Anterior cingulate cortex (tissue), 58 donors: ENCODE data around the gene CAPN13.

Source experiments
- DNase-seq, 58 donors: peaks; one replicate each; lab custom pipeline; 2025; lab: John Stamatoyannopoulos, UW

CAPN13 gene, protein sequence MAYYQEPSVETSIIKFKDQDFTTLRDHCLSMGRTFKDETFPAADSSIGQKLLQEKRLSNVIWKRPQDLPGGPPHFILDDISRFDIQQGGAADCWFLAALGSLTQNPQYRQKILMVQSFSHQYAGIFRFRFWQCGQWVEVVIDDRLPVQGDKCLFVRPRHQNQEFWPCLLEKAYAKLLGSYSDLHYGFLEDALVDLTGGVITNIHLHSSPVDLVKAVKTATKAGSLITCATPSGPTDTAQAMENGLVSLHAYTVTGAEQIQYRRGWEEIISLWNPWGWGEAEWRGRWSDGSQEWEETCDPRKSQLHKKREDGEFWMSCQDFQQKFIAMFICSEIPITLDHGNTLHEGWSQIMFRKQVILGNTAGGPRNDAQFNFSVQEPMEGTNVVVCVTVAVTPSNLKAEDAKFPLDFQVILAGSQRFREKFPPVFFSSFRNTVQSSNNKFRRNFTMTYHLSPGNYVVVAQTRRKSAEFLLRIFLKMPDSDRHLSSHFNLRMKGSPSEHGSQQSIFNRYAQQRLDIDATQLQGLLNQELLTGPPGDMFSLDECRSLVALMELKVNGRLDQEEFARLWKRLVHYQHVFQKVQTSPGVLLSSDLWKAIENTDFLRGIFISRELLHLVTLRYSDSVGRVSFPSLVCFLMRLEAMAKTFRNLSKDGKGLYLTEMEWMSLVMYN

DNA sequence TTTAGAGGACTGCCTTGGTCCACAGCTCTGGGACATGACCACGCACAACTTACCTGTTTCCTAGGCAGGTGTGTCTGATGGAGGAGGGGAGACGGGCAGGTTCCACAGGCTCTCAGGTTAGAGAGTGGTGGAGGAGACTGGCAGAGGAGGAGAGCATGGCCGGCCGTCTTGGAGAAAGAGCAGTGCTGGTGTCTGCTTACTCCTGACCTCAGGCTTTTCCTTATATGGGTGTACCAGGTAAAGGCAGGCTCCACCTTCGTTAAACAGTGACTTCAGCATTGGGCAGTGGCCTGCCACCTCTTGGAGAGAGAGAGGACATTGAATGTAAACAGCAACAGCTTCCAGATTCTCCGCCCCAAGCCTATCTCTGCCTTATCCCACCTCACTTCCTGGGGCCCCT lies at the start of gene CAPN13:
TSS of gene CAPN13 (minus strand) at position 198 of the 400 bp plus-strand sequence. CDS start 20,121 bp downstream, outside the sequence.
- DNase-seq = no peak

DNA sequence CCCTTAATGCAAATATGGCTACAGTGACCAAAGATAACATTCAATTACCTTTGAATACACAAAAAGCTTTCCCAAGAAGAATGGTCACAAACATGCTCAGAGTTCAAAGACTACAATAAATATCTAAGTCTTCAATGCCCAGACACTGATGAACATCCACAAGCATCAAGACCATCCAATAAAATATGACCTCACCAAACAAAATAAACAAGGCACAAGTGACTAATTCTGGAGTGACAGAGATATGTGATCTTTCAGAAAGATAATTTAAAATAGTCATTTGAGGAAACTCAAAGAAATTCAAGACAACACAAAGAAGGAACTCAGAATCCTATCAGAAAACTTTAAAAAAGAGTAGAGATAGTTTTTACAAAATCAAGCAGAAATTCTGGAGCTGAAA lies 40.6 kb upstream of the CAPN13 start:
- no peak for DNase-seq

DNA sequence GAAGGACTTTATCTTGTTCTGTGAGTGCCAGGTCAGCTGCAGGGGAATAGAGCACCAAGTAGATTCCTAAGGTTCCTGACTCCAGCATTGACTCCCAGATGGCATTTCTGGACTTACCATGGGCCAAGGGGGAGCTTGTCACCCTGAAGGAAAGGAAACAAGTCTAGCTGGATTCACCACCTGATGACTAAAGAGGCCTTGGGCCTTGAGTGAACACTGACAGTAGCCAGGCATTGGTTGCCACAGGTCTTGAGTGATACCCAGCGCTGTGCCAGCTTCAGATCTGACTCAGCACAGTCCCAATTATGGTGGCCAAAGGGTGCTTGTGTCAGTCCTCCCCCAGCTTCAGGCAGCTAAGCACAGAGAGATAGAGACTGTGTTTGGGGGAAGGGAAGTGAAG lies 40.1 kb upstream of the CAPN13 start:
- DNase-seq = no peak

DNA sequence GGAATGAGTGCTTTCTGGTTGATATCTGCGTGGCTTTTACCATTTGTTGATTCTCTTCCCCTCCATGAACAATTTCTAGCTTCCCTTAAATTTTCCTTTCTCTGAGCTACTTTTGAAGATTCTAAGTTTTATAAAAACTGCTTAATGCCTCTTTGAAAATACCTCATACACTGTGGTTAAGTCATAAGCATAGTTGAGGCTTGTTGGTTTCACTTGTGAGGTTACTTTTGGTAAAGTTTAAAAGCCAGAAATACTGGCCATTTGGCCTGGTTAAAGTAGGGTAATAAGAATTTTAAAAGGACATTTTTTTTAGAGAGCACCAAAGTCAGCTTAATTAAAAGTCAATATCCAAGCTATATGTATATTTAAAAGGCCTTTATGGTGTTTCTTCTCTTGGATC lies 21.3 kb upstream of the CAPN13 start:
- DNase-seq = no peak

DNA sequence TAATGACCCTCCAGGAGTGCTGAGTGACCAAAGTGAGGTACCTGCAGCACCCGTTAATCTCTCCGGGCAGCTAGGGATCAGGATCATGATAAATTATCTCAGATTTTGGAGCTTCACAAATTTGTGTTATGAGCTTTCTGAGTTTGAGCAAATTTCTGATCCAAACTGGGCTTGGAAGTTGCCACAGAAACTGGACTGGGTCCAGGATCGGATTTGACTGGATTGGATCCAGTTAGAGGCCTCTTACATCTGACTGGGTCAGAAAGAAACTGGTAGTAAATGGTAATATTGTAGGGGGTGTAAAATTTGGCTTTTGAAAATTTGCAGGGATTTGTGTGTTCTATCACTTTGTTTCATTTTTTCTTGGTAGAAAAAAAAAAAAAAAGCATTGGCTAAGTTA lies 19.7 kb upstream of the CAPN13 start:
- DNase-seq = no peak

DNA sequence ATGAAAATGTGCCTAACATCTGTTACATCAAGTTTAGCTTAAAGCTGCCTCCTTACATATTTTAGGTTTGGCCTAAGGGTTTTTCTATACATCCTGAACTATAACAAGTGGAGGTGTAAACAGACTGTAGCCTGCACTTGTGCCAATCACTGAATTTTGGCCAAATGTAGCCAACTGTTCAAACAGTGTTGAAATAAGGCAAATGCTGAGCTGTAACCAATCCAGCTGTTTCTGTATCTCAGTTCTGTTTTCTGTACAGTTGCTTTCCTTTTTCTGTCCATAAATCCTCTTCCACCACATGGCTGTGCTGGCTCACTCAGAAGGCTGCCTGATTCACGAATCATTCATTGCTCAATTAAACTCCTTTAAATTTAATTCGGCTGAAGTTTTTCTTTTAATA lies 19.2 kb upstream of the CAPN13 start:
- no peak for DNase-seq

DNA sequence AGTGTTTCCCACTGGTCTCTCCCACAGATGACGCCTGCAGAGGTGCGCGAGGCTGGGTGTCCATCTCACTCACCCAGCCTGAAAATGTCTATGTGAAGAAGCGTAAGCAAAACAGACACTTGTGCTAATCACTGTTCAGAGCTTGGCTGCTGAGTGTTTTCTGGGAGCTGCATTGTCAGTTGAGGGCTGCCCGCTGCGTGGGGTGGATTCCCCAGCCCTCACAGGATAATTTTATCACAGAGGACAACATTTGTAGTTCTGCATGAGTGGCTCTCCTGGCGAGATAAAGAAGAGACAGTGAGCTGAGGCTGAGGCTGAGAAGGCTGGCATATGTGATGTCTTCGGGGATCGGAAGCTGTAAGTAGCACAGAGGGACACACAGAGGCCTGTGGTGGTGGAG lies 16.2 kb upstream of the CAPN13 start:
- peak in 38 of 58 donors; percentile 10 to 74 (median 38) for DNase-seq

DNA sequence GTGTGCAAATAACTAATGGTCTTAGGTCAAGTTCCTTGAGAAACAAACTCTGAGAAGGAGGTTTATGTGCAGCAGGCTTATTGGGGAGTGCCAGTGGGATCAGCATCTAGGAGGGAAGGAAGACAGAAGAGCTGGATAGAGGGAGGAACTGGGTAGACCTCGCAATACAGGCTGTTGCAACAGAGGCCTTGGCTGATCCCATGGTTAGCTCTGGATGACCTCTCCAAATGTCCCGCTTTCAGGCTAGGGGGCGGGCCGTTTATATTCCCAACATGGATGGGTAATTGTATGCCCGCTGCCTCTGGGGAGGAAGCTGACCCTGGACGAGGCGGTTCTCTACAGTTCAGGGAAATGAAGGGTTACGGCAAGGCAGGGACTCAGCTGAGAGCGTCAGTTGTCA lies 14.7 kb upstream of the CAPN13 start:
- no peak for DNase-seq

DNA sequence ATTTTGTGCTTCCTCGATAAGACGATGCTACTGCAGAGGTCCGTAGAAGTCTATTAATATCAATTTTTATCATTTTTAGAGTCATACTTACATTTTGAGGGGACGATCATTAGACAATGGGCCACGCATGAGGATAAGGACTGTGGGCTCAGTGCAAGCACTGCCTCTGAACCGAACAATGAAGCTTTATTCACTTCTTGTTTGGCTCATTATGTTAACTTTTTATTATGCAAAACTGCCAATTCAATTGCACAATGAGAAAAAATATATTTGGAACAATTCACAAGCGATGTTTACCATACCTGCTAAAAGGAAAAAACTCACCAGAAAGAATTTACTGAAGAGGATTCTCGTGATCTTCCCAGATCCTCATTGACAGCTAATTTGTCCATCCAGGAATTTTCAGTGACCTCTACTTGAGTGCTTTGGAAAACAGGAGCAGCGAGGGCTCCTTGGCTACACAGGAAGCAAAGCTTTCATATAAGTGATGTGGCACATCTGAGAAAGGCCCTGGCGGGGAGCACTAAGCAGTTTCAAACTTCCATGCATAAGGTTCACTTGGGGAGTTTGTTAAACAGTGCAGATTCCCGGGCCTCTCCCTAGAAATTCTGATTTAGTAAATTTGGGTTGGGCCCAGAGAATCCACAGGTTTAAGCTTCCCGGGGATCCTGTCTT lies 13.3 kb upstream of the CAPN13 start:
- DNase-seq = peak in 12 of 58 donors; percentile 10 to 74 (median 23)

DNA sequence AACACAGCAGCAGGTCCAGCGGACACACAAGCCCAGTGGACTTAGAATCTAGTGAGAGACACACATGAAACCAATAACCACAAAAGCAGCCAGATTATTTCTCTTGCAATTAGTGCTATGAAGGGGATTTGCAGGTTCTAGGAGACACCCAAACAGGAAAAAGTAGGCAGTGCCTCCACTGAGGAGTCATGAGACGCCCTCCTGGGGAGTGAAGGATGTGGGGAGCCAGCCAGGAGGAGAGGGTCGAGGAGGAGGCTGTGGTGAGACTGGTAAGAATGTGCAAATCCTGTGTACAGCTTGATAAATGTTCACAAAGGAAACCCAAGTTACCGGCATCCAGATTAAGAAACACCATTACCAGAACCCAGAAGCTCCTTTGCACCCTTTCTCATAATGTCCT lies 2.7 kb upstream of the CAPN13 start:
- no peak for DNase-seq

DNA sequence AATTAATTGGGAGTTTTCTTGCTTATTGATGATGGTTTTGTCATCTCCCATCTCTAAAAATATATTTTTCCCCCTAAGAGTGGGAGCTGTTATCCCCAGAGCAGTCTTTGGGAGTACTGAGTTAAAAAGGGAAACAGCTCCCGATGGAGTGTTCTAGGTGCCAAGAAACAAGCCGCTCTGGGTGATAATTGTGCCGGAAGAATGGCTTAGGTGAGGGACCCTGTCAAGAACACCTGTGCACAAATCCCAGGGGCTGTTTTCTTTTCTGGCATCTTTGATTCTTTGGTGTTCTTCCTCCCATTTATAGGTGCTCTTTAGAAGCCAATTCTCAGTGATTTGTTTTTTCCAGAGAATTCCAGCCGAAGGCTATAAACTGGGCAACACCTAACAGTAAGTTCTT lies 1.4 kb upstream of the CAPN13 start:
- no peak for DNase-seq

DNA sequence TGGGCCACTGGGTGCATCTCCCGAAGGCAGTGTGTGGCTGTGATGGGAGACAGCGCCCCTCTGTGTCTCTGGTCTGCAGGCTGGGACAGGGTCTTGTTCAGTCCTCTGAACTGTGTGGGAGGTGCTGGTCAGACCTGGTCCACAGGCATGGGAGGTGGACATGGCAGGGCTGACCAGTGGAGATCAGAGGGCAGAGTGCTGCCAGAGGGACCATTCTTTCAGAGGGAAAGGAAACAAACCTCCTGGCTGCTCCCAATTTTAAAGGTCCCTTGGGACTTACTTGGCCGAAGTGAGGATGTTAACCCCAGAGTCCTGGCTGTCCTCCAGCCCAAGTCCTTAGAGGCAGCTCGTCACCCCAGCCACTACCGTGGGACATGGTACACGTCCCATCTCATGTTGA lies 4.0 kb downstream of the CAPN13 start:
- DNase-seq = no peak

DNA sequence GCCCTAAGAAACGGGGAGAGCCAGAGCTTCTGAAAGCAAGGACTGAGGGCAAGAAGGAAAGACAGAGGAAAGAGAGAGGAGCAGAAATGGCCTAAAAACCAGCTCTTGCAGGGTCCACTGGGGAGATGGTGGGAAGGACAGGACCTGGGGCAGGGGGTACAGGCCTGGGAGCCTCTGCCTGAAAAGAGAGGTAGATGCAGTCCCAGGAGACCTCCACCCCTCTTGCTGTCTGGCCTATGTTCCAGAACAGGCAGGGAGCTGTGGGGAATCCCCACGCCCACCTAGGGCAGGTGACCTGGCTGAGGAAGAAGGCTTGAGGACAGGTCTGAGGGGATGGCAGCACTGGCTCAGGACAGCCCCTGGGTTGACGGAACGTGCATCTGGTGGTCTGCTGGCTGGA lies 4.6 kb downstream of the CAPN13 start:
- no peak for DNase-seq

DNA sequence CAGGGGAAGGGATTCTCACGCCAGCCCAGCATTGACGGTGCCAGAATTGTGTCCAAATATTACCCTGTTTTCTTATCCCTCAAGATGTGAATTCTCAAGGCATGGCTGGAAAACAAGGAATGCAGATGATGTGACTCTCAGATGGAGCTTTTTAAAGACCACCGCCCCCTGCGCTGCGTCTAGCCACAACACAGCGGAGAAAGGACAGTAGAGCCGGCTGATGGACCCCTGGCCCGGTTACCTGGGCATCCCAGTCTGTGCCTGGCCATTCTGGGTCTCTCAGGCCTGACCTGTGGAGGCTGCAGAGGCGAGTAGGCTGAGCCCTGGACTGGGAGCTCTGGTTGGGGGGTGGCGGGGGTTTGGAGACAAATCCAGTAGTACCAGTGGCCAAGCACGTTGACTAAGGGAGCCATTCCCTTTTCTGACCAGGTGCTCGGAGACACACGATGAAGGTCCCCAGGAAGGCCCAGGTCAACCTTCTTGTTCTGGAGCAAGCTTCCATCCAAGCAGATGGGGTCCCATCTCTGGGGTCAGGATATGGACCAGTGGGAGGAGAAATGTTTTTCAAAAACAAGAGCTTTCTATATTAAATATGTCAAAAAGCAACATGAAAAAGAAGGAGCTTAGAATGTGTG lies 5.3 kb downstream of the CAPN13 start:
- no peak for DNase-seq

DNA sequence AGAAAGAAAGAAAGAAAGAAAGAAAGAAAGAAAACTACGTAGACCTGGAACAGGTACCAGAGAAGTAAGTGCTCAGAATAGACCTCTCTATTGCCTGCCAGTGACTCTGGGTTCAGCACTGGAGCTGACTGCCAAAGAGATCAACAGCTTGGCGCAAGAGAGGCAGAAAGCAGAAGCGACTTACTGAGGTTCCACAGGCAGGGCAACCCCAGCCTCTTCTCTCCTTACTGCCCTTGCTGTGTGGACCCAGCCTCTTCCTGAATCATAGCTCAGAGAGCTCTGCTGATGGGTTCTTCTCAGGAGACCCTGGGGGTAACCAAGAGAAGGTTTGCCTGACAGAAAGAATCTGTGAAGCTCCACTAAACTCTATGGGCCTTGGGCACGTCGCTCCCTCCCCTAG lies 7.1 kb downstream of the CAPN13 start:
- DNase-seq = no peak

DNA sequence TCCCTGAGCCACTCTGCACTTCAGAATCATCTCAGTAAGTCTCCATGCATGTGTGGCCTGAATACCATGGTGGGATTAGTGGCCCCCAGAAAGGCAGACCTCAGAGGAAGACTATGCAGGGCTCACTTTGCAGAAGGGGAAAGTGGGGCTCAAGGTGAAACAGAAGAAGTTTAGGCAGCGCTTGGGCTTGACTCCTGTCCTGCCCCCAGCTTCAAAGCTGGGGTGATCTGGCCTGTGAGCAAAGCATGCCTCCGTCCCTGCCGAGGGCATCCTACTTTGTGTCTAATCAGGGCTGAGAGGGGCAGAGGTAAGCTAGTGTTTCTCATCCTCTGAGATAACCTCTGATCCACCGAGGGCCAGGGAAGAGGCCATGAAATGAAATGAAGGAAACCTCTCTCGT lies 7.9 kb downstream of the CAPN13 start:
- no peak for DNase-seq

DNA sequence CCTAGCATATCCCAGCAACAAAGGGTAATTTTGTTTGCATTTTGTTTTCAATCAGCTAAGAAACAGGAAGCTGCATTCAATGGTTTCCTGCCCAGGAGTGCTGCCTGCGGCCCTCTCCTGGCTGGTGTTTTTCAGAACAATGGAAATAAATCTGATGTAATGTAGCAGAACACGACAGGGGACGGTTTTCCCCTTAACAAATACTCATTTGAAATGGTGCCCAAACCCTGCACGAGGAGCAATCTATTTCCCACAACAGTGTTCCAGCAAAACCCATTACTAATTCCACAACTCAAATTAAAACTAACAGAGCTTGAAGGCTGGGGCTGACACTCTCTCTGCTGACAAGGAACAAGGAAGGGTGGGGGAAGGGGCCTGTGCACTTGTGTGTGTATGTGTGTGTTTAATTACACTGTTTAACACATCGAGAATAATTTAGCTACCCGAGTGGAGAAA lies 8.7 kb downstream of the CAPN13 start:
- DNase-seq = no peak

DNA sequence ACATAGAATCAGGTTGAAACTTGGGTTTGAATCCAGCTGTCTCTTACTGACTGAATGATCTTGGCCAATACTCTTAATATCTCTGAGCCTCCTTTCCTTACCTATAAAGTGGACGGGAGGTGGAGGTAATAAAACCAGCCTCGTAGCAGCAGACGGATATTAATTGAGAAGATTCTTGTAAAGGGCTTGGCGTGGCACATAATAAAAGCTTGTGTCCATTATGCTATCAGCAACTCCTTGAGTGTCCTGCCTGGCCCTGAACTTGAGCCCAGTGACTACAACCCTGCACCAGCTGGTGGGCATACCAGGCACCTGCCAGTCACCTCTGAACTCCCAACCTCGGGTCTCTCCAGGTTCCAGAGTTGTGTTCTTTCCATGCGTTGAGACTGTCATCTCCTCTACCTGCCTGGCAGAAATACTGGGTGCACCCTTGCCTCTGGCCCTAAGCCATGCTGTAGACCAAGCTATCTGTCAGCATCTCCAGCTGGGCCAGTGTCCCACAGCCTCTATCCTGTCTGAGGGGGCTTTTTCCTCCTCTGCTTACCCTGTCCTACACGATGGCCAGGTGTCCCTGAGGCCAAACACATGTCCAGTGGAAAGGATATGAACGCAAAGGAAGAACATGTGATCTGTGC lies 9.7 kb downstream of the CAPN13 start:
- no peak for DNase-seq

DNA sequence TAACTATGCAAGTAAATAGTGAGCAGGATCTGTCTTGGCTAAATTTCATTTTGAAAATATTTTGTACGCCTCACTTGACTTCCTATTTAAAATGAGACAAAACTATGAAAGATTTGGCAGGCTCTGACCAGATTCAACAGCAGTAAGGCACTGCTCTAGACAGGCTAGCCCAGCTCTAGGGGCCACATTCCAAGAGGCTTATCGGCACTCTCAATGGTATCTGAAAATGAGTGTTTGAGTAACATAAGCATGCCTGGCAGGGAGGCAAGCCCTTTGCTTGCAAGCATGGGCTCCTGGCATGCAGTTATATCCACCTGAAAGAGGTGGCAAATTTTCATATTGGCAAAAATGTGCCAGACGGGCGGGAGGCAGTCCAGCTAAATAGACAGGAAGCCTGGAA lies 10.5 kb downstream of the CAPN13 start:
- no peak for DNase-seq

DNA sequence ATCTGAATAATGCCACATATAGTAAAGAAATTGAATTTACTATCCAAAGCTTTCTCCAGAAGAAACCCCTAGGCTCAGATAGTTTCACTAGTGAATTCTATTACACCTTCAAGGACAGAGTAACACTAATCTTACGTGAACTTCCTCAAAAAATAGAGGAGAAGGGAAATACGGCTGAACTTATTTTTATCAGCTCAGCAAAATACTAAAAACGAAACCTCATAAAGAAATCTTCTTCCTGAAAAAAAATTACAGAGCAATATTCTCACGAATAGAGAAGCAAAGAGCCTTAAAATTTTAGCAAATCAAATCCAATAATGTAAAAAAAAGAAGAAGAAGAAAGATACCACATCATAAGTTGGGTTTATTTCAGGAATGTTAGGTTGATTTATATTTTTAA lies 14.7 kb downstream of the CAPN13 start:
- no peak for DNase-seq

DNA sequence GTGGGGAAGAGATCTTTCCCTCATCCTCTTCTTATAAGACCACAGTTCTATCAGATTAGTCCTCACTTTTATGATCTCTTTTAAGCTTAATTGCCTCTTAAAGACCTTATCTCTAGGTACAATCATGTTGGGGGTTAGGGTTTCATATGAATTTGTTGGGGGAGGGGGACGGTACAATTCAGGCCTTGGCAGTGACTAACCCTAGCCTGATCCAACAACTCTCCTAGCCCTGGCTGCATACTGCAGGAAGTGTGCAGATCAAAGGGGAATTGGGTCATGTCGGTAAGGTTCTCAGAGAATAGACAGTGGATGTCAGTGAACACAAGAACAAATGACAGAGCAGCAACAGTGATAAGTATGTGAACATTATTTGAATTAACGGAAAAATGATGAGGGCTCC lies 16.4 kb downstream of the CAPN13 start:
- DNase-seq = no peak
